Body of pancreas (tissue), 4 donors: ENCODE data around the gene CACNA1C.

Source experiments
- POLR2A ChIP-seq, 3 donors: fragments of 450-650 bp; IDR thresholded peaks; one replicate each; pipeline ENCODE4 v1.6.1; 2016; ENCODE audit warnings: antibody characterized with exemption in 3 of 3, mild to moderate bottlenecking in 2 of 3
- TF ChIP-seq, protein P1 (sequence below), 7 experiments: fragments of 450-650 bp in 4 of 7; fragments of 200-600 bp in 3 of 7; sonication (generic) in 3 of 7; IDR thresholded peaks; one replicate each; pipeline ENCODE4 v1.5.1; 2016 to 2019; ENCODE audit warnings: antibody characterized with exemption in 7 of 7

DNA sequence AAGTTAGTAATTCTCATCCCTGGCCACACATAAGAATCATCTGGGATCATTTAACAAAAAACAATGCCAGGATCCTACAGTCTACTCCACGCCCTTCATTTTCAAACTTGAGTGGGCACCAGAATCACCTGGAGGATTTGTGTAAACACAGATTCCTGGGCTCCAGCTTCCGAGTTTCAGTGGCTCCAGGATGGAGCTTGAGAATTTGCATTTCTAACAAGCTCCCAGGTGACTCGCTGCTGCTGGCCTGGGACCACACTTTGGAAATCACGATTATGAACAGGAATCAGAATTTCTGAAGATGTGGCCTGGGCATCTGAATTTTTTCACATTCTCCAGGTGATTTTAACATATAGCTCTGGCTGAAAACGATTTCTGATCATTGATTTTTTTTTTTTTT lies 234.8 kb downstream of the CACNA1C start:
- TF ChIP-seq, protein P1, sequence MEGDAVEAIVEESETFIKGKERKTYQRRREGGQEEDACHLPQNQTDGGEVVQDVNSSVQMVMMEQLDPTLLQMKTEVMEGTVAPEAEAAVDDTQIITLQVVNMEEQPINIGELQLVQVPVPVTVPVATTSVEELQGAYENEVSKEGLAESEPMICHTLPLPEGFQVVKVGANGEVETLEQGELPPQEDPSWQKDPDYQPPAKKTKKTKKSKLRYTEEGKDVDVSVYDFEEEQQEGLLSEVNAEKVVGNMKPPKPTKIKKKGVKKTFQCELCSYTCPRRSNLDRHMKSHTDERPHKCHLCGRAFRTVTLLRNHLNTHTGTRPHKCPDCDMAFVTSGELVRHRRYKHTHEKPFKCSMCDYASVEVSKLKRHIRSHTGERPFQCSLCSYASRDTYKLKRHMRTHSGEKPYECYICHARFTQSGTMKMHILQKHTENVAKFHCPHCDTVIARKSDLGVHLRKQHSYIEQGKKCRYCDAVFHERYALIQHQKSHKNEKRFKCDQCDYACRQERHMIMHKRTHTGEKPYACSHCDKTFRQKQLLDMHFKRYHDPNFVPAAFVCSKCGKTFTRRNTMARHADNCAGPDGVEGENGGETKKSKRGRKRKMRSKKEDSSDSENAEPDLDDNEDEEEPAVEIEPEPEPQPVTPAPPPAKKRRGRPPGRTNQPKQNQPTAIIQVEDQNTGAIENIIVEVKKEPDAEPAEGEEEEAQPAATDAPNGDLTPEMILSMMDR (IDR thresholded peaks at IDR 0.05) = no peak
- no peak for TF ChIP-seq POLR2A (IDR thresholded peaks at IDR 0.05)
